Esophagus squamous epithelium (tissue), 5 donors: ENCODE measurements around the gene TM9SF4. TPM values are rescaled to one million over a fixed set of nuclear protein-coding genes. Genes with fewer than 3 reads are reported as not detected.
A peak's percentile ranks its signal among the peaks of the same experiment; 100 is the strongest.

Experiments
- DNase-seq: peaks from one replicate; lab custom pipeline; 2025; lab: John Stamatoyannopoulos, UW
- H3K27ac ChIP-seq, 4 donors: fragments of 200-600 bp; sonication (generic); one replicate each; pipeline ENCODE4 v1.5.1; 2016 to 2019; ENCODE audit warnings: mild to moderate bottlenecking in 1 of 4
- H3K27me3 ChIP-seq, 4 donors: fragments of 200-600 bp; sonication (generic); 1 replicate in 3 of 4; 2 replicates in 1 of 4; pipeline versions ENCODE4 v1.5.1 to v1.6.0; 2017 to 2021; ENCODE audit warnings: antibody characterized with exemption in 1 of 4
- H3K36me3 ChIP-seq, 3 donors: fragments of 200-600 bp; sonication (generic); one replicate each; pipeline ENCODE4 v1.5.1; 2016 to 2019
- H3K4me1 ChIP-seq, 3 donors: fragments of 200-600 bp; sonication (generic); one replicate each; pipeline ENCODE4 v1.5.1; 2017 to 2019
- H3K4me3 ChIP-seq, 4 donors: fragments of 200-600 bp; sonication (generic); 1 replicate in 3 of 4; 2 replicates in 1 of 4; pipeline ENCODE4 v1.5.1; 2016 to 2019; ENCODE audit warnings: mild to moderate bottlenecking in 2 of 4, moderate library complexity in 1 of 4
- H3K9me3 ChIP-seq, 3 donors: fragments of 200-600 bp; sonication (generic); one replicate each; pipeline ENCODE4 v1.5.1; 2016 to 2019
- POLR2A ChIP-seq, 4 donors: fragments of 450-650 bp; IDR thresholded peaks; one replicate each; pipeline ENCODE4 v1.6.1; 2017; ENCODE audit warnings: antibody characterized with exemption in 4 of 4, mild to moderate bottlenecking in 4 of 4, moderate library complexity in 3 of 4
- WGBS, 2 donors: methylation state at CpG; one replicate each; pipeline ENCODE4 v1.1.5; 2018; 5-methylcytosine and 5-hydroxymethylcytosine counted together
- intact Hi-C: fragments of 100-400 bp; cut with DNase I; formaldehyde crosslinking; loops from one replicate; pipeline ENCODE4 v1.15.0; 2022
- total RNA-seq, 4 donors: library from RNA; depleted of rRNA; stranded (reverse); fragments of >200 nt; gene quantifications; one replicate each; pipeline ENCODE4 v1.1.0, GENCODE V29; 2016
- TF ChIP-seq, protein P1 (sequence below), 6 experiments: fragments of 450-650 bp in 4 of 6; fragments of 200-600 bp in 2 of 6; sonication (generic) in 2 of 6; IDR thresholded peaks; one replicate each; pipeline ENCODE4 v1.5.1; 2016 to 2019; ENCODE audit warnings: antibody characterized with exemption in 6 of 6, mild to moderate bottlenecking in 4 of 6, moderate library complexity in 4 of 6
- donor health status: DM: yes; HTN: yes; CAD: no.

Gene TM9SF4
- total RNA-seq, 4 donors from 2014 or later: 28.5 to 36.3 (median 32.1) TPM

DNA sequence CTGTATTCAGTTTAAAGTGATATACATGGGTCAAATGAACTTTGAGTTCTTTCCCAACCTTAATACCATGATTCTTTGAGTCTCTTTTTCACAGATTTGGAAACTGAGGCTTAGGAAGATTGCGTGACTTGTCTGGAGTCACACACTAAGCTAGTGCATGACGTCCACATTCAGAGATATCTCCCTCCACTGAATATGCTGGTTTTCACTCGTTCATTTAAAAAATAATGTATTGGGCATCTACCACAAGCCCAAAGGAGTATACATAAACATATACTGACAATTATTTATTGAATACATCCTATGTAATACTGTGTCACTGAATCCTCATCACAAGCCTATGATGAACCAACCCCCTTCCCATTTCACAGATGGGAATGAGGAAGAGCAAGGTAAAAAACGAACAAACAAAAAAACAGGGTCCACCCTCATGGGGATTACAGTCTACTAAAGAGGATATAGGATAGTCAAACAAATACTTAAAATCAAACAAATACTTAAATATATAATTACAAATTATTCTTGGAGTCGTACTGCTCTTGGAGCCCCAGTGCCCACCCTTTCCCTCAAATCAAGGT is 611 bp upstream of the TM9SF4 start:
- DNase-seq: no peak
- no peaks in the 10 kb centered on the region for H3K36me3 ChIP-seq
- WGBS, 2 donors: 51 to 57% methylated on average over 5 of the region's 5 CpGs
- H3K9me3 ChIP-seq: no peaks in the 10 kb centered on the region
- intact Hi-C loops: no loop called here
- peak overlapping the region; percentile 93 to 100 (median 100) for H3K27ac ChIP-seq
- no peak for TF ChIP-seq POLR2A (IDR thresholded peaks at IDR 0.05)
- TF ChIP-seq, protein P1, sequence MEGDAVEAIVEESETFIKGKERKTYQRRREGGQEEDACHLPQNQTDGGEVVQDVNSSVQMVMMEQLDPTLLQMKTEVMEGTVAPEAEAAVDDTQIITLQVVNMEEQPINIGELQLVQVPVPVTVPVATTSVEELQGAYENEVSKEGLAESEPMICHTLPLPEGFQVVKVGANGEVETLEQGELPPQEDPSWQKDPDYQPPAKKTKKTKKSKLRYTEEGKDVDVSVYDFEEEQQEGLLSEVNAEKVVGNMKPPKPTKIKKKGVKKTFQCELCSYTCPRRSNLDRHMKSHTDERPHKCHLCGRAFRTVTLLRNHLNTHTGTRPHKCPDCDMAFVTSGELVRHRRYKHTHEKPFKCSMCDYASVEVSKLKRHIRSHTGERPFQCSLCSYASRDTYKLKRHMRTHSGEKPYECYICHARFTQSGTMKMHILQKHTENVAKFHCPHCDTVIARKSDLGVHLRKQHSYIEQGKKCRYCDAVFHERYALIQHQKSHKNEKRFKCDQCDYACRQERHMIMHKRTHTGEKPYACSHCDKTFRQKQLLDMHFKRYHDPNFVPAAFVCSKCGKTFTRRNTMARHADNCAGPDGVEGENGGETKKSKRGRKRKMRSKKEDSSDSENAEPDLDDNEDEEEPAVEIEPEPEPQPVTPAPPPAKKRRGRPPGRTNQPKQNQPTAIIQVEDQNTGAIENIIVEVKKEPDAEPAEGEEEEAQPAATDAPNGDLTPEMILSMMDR (IDR thresholded peaks at IDR 0.05): no peak
- peak overlapping the region; percentile 60 to 97 (median 93) for H3K4me3 ChIP-seq
- H3K4me1 ChIP-seq: peaks cover 20 to 43% (median 29%) of the 10 kb centered on the region in 3 donors
- peaks cover 0 to under 1% (median 0%) of the 10 kb centered on the region in 4 donors for H3K27me3 ChIP-seq

DNA sequence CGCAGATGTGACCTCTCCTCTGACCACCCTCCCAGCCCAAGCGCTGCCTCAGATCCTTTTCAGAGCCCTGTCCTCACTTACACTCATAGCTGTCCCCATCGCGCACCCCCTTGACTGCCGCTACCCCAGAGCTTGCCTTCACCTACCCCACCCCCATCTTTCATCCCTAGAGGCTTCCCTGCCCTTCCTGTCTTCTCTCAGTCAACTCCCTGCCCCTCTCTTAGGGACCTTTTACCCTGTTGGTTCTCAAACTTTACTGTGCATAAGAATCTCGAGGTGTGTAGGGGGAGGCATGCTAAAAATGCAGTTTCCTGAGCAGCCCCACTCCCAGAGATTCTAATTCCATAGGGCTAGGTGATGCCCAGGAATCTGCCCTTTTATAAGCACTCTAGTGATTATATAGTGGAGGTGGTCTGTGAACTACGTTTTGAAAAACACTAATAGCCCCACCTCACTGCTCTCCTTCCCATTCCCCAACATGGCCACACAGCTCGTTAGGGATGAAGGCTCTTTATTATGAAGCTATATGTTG is 725 bp downstream of the TM9SF4 start:
- H3K9me3 ChIP-seq: no peaks in the 10 kb centered on the region
- H3K27me3 ChIP-seq: no peaks in the 10 kb centered on the region
- H3K4me1 ChIP-seq: peaks cover 33 to 56% (median 34%) of the 10 kb centered on the region in 3 donors
- TF ChIP-seq POLR2A (IDR thresholded peaks at IDR 0.05): no peak
- TF ChIP-seq, protein P1 (IDR thresholded peaks at IDR 0.05): no peak
- WGBS, 2 donors: 1 to 4% methylated on average over 8 of the region's 8 CpGs
- peak overlapping the region; percentile 93 to 100 (median 100) for H3K27ac ChIP-seq
- H3K36me3 ChIP-seq: peaks cover 0 to 5% (median 0%) of the 10 kb centered on the region in 3 donors
- intact Hi-C loops: loop anchor here (10.0 kb wide), 1 partner anchor 95 kb away; the partner anchor contains the start of genes PLAGL2 and POFUT1
- H3K4me3 ChIP-seq: peak overlapping the region; percentile 60 to 97 (median 93)
- DNase-seq: no peak

DNA sequence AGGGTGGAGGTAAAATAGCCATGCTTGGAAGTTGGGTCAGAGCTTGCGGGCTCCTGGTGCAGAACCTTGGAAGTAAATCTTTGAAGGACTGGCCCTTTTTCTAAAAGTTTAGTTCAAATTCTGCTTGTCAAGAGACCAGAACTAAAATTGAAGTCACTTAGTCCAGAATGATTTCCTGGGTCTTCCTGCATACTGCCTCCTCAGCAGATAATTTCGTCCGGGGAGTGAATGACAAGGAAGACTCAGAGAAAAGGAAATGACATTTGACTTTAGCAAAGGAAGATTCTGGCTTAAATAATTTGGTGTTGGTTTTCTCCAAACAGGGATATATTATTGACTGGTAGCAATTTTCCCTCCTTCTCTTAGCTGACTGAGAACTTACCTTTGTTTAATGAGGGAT is 1.2 kb downstream of the TM9SF4 start:
- H3K4me3 ChIP-seq: peak overlapping the region; percentile 60 to 97 (median 93)
- no peak for TF ChIP-seq POLR2A (IDR thresholded peaks at IDR 0.05)
- TF ChIP-seq, protein P1 (IDR thresholded peaks at IDR 0.05): no peak
- DNase-seq: no peak
- no peaks in the 10 kb centered on the region for H3K27me3 ChIP-seq
- peaks cover 0 to 9% (median 0%) of the 10 kb centered on the region in 3 donors for H3K36me3 ChIP-seq
- intact Hi-C loops: loop anchor here (10.0 kb wide), 1 partner anchor 94 kb away; the partner anchor contains the start of genes PLAGL2 and POFUT1
- 64 to 70% methylated on average over 3 of the region's 3 CpGs for WGBS, 2 donors
- peak overlapping the region; percentile 93 to 100 (median 100) for H3K27ac ChIP-seq
- H3K4me1 ChIP-seq: peaks cover 33 to 60% (median 34%) of the 10 kb centered on the region in 3 donors
- H3K9me3 ChIP-seq: no peaks in the 10 kb centered on the region

DNA sequence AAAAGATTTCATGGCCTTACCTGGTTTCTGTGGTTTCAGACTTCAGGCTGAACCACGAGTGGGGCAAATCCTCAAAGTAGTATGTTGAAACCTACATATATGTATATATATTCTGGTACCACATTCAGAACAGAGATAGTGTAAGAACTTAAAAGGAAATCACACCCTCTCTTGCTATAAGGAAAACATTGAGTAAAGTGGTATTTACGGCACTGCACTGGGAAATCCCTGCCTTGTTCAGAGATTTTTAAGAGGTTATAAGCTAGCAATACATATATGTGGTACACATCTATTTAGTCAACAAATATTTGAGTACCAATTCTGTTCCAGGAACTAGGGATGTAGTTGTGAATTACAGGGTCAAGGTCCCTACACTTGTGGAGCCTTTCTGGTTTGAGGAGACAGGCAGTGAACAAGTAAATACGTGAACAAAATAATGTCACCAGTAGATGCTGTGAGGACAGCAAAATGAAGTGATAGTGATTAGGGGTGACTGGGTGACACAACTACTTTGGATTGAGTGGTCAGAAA is 1.7 kb downstream of the TM9SF4 start:
- Histone ChIP-seq H3K4me1 (peaks cover 33 to 65% (median 34%) of the 10 kb centered on the region in 3 donors), H3K36me3 (peaks cover 0 to 12% (median 0%) of the 10 kb centered on the region in 3 donors), H3K9me3 (no peaks in the 10 kb centered on the region), H3K27me3 (no peaks in the 10 kb centered on the region), H3K4me3 (peak overlapping the region in 1 of 4 donors; percentile 97), H3K27ac (peak overlapping the region; percentile 93 to 100 (median 100))
- intact Hi-C loops: loop anchor here (10.0 kb wide), 1 partner anchor 94 kb away; the partner anchor contains the start of genes PLAGL2 and POFUT1
- no peak for DNase-seq
- WGBS, 2 donors: 58 to 74% methylated on average over 3 of the region's 3 CpGs
- TF ChIP-seq POLR2A (IDR thresholded peaks at IDR 0.05): no peak
- TF ChIP-seq, protein P1 (IDR thresholded peaks at IDR 0.05): no peak

DNA sequence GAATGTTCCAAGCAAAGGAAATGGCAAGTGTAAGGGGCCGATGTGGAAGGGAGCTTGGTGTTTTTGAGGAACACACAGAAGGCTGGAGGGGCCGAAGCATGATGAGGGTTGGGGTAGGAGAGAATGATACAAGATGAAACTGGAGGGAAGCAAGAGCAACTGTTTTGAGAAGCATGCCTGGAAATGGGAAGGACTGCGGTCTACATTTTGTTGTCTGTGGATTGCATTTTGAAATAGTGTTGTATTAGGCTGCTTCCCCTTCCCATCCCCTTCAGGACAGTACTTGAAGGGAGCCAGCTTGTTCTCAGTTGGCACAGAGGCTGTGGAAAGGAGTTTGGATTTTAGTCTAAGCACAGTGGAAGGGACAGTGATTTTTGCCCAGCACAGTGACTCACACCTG is 2.2 kb downstream of the TM9SF4 start:
- H3K27me3 ChIP-seq: no peaks in the 10 kb centered on the region
- H3K4me1 ChIP-seq: peaks cover 33 to 68% (median 34%) of the 10 kb centered on the region in 3 donors
- H3K36me3 ChIP-seq: peaks cover 0 to 12% (median 0%) of the 10 kb centered on the region in 3 donors
- peak overlapping the region; percentile 60 to 100 (median 84) for H3K27ac ChIP-seq
- DNase-seq: no peak
- H3K4me3 ChIP-seq: no peak overlapping the region
- intact Hi-C loops: loop anchor here (10.0 kb wide), 1 partner anchor 93 kb away; the partner anchor contains the start of genes PLAGL2 and POFUT1
- WGBS, 2 donors: 81 to 84% methylated on average over 3 of the region's 3 CpGs
- no peak for TF ChIP-seq POLR2A (IDR thresholded peaks at IDR 0.05)
- TF ChIP-seq, protein P1 (IDR thresholded peaks at IDR 0.05): no peak
- no peaks in the 10 kb centered on the region for H3K9me3 ChIP-seq
